ENCODE measurements around the gene REXO1.
"Not testable (repeated sequence)": the region's sequence is repeated elsewhere in the genome, so short reads cannot be mapped to it uniquely, and the experiment has no call there.

The REXO1 gene

DNA sequence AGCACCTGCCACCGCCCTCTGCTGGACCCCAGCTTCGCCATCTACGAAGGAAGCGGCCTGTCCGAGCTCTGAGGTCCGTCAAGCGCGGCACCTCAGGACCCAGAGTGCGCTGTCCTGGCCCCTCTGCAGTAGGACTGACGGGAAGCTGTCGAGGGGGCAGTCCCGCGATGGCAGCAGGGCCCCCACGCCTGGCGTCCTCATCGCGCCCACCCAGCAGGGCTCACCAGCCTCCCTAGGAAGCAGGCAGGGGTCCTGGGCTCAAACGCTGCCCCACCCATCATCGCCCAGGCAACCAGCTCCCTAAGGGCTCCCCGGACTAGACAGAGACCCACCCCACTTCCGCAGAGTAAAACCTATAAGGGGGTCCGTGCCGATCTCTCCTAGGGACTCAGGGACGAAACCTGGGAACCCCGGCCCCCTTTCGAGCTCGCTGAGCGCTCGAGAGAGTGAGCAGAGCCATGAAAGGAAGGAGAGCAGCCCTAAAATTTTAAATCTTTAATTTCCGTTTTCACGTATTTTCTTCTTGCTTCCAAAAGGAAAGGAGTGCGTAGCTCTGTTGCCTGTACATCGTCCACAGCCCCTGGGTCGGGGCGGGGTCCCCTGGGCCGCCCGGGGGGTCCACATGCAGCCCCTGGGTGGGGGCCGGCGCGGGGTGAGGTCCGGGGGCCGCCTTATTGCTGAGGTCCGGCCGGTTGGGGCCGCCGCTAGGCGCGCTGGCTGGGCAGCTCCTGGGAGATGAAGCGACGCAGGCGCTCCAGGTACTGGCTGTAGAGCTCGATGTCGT, 28.4 kb upstream of the REXO1 start:
- DNase-seq = not testable (repeated sequence)

DNA sequence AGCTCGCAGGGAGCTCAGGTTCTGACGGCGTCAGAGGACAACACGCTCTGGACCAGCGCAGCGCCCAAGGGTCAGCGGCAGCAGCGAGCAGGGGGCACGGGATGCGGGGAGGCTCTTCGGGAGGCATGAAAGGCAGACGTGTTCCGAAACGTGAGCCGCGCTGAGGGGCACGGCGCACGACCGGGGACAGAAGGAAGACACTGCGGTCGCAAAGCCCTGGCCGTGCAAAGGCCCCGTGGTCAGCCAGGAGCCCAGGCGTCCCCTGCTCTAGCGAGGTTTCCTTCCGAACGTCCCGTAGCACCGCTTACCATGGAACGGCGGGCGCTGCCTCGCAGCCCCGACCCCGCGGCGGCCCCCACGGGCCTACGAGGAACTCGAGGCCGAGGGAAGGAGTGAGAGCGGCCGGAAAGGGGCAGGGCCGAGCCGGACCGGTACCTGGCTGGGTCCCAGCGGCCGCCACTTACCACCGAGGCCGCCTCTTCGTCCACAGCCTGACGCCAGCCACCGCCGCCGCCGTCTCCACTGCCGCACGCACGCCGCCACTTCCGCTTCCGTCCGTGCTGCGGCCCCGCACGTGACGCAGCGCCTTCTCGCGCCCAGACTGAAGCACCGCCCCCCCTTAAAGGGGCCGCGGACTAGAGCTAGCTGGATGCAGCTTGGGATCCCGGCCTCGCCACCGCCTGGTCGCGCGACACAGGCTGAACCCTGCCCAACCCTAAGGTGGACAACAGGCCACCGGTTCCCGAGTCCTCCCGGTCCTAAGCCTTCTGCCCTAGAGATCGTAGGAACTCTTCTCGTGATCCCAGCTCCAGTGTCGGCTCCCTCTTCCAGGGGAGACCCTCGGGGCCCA, 27.6 kb upstream of the REXO1 start:
- peak; percentile 72 for DNase-seq

DNA sequence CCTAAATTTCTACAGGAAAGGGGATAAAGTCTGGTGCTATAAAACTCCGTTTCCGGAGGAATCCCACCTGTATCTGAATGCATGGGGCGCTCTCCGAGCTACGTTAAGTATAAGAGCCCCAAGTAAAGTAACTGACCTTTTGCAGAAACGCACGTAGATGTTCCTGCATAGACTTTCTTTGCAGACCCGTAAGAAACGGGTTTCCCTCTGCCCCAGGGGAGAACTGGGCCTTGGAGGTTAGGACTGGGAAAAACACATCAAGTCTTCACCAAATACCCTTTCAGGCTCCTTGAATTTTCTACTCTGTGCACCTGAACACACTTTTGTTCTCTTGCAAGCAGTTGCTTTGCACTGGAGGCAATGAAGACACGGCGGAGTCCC, 27.0 kb upstream of the REXO1 start:
- not testable (repeated sequence) for DNase-seq

DNA sequence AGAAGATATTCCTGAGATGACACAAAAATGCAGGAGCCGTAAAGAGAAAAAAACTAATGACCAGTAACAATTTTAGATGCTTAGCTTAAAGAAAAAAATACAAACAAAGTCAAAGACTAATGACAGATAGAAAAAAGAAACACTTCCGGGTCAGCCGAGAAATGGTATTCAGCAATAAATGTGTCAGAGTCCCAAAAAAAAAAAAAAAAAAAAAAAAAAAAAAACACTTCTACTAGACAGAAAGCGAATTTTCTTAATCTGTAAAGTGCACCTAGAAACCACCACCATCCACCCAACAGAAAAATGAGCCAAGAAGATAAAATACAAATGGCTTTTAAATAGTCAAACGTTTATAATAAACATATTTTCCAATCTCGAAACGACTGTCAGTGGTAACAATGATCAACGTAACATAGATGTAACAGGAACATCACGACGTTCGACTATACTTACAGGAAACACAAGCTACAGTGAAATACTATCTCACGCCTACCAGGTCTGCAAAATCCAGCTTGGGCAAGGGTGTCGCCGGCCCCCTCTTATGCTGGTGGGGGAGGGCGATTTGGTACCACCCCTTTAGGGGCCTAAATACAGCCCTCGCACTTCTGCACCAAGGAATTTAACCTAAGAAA, 26.4 kb upstream of the REXO1 start:
- no peak for DNase-seq

DNA sequence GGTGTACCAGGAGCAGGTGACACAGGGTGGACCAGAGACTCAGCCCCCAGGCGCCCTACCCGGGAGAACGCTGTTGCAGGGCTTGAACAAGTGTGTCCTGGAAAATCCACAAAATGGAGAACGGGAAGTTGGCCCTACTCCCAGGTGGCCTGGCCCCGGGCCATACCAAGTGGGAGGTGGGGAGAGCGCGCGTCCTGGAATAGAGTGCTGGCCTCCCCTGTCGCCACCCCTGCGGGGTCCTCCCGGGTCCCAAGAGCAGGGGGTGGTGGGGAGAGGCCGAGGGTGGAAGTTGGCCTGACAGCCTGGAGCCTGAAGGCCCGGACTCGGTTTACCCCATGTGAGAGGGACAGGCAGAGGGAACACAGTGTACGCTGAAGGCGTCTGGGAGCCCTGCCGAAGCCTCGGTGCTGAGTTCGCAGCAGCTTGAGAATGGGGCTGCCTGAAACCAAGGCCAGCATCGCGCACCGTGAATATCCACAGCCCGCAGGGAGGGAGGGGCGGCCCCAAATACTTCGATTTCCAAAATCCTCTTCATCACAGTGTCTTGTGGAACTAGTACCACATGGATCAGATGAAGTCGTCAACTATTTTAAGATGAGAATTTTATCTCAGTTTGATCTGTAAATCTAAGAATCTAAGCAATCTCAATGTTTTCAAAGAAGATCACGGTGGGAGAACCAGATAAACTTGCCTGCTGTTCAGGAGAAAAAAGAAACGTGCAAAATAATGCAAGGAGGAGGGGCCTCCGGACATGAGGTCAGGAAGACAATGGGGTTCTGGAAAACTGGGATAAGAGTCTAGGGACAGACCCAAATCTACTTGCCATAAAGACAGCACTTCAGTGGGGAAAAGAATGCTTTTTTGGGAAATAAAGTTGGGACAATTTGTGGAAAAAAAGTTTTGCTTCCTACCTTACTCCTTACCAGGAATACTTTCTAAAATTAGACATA, 25.5 kb upstream of the REXO1 start:
- no peak for DNase-seq

DNA sequence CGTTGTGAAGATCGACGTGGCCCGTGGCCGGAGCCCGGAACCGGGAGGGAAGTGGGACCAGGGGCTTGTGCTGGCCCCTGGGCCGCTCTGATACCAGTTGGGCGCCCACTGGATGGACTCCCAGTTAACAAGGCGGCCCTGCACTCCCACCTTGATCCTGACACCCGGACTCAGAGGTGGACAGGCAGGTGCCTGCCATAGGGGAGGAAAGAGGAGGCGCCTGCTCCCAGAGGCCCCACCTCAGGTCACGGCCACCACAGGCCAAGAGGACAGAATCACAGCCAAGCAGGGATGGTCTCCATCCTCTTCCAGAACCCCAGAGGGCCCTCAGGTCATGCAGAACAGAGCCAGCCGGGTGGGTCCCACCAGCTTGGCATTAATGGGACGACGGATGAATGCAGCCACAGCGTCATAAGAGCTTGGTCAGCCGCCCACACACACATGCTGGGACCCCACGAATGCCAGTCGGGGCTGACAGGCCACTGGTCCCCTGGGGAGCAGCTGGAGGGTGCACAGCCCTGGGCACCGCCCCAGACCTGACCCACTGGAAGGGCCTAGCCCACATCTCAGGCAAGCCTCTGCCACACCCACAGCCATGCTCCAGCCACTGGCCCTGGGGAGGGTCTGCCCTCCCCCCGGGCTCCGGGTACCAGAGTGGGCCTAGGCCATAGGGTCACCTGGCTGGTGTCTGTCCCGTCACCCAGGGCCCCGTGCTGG, 24.7 kb upstream of the REXO1 start:
- DNase-seq = no peak

DNA sequence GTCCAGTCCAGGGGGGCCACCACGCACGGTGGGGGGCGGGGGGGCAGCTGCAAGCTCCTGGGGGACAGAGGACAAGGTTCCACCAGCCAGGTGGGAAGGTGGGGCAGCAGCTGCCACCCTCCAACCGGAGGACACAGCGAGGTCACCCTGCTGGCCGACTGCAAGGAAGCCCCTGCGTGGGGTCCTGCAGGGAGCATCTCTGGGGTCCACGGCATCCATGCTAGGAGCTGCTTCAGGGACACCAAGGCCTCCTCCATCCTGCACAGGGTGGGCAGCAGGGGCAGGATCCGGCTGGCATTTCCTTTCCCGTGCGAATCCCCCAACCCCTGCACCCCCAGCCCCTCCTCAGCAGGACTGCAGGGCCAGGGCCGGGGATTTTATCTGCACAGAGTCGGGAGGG, 23.3 kb upstream of the REXO1 start:
- no peak for DNase-seq

DNA sequence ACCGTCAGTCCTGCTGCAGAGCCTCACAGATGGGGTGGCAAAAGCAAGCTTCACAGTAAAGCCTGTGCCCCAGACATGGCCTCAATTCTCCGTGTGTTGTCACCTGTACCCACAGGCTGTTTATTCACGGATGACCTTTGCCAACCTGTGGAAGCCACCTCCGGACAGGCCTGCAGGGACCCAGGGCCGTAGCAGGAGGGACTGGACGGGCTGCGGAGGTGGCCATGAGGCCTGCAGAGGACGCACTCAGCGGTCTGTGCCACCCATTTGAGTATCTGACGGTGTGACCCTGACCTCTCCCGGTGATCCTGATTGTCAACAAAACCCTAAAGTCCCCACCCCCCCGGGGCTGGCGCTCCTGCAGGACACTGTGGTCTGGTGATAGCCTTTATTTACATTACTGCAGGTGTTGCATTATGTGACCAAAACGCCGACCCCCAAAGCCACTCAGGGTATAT, 22.9 kb upstream of the REXO1 start:
- DNase-seq = no peak

DNA sequence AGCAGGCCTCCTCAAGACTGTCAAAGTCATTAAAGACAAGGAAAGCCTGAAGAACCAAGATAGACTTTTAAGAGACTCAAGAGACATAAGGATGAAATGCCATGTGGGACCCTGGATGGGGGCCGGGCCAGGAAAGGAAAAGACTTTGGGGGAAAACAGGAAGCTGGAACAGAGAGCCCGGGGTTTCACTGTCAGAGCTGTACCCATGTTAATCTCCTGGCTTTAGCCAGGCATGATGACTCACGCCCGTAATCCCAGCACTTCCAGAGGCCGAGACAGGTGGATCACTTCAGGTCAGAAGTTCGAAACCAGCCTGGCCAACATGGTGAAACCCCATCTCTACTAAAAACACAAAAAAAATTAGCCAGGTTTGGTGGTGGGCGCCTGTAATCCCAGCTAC, 20.7 kb upstream of the REXO1 start:
- no peak for DNase-seq

DNA sequence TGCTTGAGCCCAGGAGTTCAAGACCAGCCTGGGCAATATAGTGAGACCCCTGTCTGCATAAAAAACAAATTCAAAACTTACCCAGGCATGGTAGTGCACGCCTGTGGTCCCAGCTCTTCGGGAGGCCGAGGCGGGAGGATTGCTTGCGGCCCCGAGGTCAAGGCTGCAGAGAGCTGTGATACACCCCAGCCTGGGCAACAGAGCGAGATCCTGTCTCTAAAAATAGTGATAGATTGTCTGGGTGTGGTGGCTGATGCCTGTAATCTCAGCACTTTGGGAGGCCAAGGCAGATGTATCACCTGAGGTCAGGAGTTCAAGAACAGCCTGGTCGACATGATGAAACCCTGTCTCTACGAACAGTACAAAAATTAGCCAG, 19.1 kb upstream of the REXO1 start:
- DNase-seq = no peak

DNA sequence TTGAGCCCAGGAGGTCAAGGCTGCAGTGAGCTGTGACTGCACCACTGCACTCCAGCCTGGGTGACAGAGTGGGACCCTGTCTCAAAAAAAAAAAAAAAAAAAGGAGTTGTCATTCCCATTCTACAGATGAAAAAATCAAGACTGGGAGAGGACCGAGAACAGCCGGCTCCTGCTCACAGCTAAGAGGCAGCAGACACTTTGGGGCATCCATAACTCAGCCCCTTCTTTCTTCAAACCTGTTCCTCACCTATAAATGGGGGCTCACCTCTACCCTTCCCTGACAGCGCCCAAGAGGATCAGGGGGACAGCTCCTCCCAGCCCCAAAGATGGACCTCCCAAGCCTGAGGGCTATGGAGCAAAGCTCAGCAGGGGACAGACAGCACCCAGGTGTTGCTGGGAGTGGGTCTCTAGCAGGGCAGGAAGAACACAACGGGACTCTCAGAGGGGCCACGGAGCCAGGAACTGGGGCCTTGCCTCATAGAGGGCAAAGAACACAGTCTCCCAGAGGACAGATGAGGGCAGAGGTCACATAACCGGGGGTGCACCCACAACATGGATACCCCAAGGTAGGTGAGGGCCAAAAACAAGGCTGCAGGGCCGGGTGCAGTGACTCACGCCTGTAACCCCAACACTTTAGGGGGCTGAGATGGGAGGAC, 18.5 kb upstream of the REXO1 start:
- DNase-seq = no peak

DNA sequence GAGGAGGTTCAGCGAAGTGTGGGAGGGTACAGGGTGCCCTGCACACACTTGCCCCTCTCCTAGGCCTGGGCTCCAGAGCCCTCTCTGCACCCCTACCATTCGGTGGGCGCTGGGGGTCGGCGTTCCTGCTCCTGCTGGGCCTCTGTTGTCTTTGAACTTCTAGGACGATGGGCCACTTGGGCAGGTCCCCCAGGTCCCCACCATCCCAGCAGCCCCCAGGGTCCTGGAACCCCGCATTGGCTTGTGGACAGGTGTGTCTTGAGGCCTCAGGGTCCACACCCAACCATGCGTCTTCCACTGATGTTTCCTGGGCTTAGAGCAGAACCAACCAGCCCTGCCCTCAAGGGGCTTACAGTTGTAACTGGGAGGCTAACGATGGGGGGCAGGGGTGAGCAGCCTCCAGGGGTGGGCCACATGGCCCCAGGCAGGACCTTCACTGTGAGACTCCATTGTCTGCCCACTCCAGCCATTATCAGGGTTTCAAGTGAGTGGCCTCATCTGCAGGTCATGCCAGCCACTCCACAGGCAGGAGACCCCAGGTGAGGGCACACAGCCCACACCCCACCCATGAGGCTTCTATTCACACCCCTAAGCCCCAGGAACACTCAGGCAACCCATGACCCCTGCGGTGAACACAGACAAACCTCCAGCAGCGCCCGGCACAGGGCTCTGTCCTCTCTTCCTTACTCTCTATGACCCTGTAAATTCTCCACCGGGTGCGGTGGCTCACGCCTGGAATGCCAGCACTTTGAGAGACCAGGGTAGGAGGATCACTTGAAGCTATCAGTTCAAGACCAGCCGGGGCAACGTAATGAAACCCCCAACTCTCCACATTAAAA, 17.1 kb upstream of the REXO1 start:
- no peak for DNase-seq

DNA sequence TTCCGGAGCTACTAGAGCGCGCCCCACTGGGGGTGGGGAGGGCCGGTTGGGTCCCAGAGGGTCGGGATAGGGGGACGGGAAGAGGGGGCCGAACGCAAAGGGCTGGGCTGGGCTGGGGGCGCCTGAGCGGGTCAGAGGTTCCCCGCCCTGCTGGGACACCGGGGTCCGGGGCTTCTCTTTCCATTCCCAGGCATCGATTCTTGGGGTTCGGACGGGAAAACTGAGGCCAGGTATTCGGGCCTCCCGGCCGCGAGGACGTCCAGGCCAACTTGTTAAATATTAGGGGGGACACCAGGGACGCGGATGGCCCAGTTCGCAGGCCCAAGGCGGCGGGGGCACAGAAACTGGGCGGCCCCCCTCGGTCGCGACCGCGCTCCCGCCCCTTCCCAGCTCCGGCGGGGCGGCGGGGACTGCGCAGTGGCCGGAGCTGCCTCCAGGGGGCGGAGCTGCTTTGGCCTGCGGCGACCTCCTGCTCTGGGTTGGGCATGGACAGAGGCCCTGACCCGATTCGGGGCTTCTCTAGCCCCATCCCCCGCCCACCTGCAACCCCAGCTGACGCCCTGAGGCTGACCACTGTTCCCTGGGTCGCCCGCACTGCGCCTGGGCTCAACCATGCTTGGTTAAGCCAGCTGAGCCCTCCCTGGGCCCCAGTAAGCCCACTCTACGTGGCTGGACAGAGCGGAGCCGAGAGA, 16.3 kb upstream of the REXO1 start:
- no peak for DNase-seq

DNA sequence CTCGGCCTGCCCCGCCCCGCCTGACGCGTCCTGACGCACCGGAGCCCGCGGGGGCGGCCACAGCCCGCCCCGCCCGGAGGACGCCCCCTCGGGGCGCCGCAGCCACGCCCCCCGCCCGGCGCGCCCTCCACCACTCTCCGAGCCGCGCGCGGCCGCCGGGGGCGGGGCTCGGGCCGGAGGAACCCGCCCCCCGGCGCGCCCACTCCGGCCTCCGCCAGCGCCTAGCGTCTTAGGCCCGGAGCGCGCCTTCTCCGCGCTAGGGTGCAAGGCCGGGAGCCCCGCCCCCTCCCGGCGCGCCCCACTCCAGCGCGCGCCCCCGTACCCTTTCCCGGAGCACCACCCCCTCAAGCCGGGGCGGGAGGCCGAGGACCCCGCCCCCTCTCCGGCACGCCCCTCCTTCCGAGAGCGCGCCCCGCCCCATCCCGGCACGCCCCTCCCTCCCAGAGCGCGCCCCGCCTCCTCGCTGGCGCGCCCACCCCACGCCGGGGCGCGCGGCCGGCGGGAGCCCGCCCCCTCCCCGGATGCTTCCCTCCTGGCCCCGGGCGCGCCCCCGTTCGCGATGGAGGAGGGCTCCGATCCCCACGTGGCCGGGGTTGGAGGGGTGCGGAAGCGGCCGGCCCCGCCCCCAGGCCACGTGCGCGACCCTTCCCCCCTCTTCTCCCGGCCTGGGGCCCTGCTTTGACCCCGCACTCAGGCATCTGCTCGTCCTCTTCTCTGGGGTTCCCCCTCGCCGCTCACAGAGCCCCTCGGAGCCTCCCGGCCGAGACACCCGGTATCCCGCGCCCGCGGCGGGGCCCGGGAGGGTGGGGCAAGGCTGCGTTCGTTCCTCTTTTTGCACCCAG, 15.6 kb upstream of the REXO1 start:
- DNase-seq = peak; percentile 39

DNA sequence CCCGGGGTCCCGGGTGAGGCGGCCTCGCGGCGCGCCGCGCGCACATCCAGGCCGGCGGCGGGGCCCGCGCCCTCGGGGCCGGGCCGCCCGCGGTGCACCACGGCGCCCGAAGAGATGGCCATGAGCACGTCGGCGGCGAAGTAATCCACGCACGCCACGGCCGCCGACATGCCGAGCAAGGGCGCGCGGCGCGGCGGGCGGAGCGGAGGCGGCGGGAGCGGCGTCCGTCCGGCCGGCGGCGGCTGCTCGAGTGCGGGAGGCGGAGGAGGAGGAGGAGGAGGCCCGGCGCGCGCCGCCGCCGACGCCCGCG, 15.0 kb upstream of the REXO1 start, which contains the start of gene KLF16:
TSS of gene KLF16 (minus strand) at position 252 of the 310 bp plus-strand sequence. CDS start at position 170, 82 bp downstream.
- no peak for DNase-seq

DNA sequence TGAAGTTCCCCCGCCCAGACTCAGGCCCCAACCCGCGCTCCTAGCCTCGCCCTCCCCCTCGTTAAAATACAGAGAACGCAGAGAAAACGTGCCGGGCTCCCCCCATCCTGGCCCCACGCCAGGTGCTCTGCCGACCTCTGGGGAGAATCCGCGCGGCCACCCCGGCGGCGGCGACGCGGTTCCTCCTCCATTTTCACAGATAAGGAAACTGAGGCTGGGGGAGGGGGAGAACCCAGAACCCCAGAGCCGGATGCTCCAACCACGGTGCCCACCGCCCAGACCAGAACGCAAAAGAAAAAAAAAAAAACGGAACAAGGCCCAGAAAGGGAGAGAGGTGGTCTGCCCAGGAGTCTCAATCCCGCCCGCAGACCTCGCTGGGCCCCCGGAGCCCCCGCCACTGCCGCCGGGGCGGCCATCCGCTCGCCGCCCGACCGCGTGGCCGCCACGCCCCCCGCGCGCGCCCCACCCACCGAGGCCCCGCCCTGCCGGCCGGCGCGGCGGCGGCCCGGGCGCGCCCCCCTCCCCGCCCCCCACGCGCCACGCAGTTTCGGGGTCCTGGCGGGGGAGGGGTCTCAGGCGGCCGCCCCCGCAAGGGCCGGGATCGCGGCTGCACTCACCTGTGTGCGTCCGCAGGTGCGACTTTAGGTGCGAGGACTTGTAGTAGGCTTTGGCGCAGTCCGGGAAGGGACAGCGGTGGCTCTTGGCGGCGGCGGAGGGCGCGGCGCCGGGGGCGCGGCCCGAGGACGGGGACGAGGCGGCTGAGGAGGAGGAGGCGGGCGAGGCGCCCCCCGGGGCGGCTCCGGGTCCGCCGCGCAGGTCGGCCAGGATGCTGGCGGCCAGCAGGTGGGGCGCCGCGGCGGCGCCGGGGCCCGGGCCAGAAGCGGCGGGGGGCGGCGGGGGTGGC, 14.4 kb upstream of the REXO1 start:
- DNase-seq = no peak

DNA sequence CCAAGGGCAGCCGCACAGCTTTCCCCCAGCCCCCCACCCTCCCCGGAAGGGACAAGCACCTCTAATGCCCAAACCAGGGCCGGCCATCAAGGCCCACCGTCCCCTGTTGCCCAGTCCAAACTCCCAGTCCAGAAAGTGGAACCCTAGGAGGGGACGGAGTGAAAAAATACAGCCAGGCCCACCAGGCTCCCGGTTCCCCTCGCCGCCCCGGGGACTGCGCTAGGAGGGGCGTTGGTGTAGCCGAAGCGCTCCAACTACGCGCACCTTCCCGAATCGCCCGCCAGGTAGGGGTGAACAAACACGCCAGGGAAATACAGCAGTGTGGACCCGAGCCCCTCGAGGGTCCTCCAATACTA, 13.8 kb upstream of the REXO1 start:
- DNase-seq = no peak

DNA sequence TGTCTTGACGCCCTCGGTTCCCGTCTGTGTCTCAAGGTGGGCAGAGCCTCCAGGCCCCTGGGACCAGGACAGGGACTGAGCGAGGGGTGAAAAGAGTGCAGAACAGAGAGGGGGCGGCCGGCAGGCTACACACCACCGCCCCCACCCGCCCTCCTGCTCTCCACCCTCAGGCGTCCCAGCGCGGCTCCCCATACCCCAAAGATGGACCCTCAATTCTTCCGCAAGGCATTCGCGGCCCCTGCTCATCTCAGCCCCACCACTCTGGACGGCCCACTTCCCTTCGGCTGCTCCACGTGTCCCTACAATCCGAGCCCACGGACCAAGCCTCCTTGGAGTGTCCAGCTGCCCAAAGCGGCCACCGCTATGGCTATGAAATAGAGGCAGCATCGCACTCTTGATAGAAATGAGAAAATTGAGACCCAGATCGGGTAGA, 13.3 kb upstream of the REXO1 start:
- no peak for DNase-seq

Measured in SHP77 treated with DMSO at 0.1 percent for 48 hours (cell line).